Colonic mucosa (tissue), 4 donors: ENCODE data around the gene SPSB3. TPM values are rescaled to one million over a fixed set of nuclear protein-coding genes. Genes with fewer than 3 reads are reported as not detected.
A peak's percentile ranks its signal among the peaks of the same experiment; 100 is the strongest.

Source experiments
- DNase-seq: peaks from one replicate; pipeline ENCODE4 v3.0.0-alpha.2; 2020
- H3K27ac ChIP-seq: fragments of 200-600 bp; one replicate; pipeline ENCODE4 v1.8.0; 2021
- H3K27me3 ChIP-seq: fragments of 200-600 bp; one replicate; pipeline ENCODE4 v1.8.0; 2021
- H3K36me3 ChIP-seq: fragments of 200-600 bp; one replicate; pipeline ENCODE4 v1.8.0; 2021
- H3K4me1 ChIP-seq: fragments of 200-600 bp; one replicate; pipeline ENCODE4 v1.8.0; 2021; ENCODE audit warnings: mild to moderate bottlenecking
- H3K4me3 ChIP-seq: fragments of 200-600 bp; one replicate; pipeline ENCODE4 v1.8.0; 2021
- H3K9ac ChIP-seq, 2 donors: one replicate each; pipeline ENCODE4 v1.7.0; 2013; ENCODE audit warnings: control low read depth in 2 of 2, low read depth in 2 of 2, low read length in 2 of 2
- H3K9me3 ChIP-seq: fragments of 200-600 bp; one replicate; pipeline ENCODE4 v1.8.0; 2021
- CTCF ChIP-seq: fragments of 200-600 bp; IDR thresholded peaks from one replicate; pipeline ENCODE4 v1.8.0; 2022; ENCODE audit warnings: antibody characterized with exemption, mild to moderate bottlenecking
- intact Hi-C: fragments of 100-400 bp; cut with DNase I; formaldehyde crosslinking; loops from one replicate; pipeline ENCODE4 v1.14.1; 2022
- total RNA-seq, 2 donors: library from RNA; stranded (reverse); fragmentation: NEBNext Ultra II Directional in 1 of 2; extraction: Animal tissue kit (Norgen Biotek cat#: 25700) in 1 of 2; gene quantifications; one replicate each; pipeline ENCODE4 v1.2.1, GENCODE V29; 2021
- donor health status: healthy.
- donor health status: DM: no; HTN: no; CAD: no.
- donor health status: DM: no; HTN: no; CAD: no.

SPSB3 gene
- total RNA-seq, 2 donors from 2014 or later = 32.7 to 35.9 TPM

DNA sequence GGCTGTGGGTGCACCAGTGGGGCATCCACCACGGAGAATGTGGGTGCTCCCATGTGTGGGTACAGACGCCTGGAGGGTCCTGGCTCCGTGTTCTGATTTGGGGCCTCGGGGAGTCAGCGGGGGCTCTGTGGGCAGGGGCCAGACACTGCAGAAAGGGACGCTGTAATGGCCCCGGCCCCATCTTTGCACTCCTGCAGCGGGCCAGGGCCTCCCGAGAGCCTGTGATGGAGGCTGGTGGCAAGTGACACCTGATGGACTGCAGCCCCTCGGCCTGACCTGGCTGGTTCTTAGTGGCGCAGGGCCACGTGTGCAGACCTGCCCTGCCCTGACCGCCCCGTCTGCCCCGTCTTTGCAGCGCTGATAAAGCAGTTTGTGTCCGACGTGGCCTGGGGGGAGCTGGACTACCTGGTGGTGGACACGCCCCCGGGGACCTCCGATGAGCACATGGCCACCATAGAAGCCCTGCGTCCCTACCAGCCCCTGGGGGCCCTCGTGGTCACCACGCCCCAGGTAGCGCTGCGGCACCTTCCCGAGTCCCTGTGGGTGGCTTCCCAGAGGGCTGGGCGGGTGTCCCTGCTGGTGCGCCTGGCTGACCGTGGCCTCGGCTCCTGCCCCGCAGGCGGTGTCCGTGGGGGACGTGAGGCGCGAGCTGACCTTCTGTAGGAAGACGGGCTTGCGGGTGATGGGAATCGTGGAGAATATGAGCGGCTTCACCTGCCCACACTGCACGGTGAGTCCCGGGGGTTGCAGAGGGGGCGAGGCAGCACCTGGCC lies 5.1 kb upstream of the SPSB3 start:
- no peak overlapping the region for H3K4me3 ChIP-seq
- no peak for TF ChIP-seq CTCF
- H3K27me3 ChIP-seq = no peaks in the 10 kb centered on the region
- no peaks in the 10 kb centered on the region for H3K9me3 ChIP-seq
- H3K4me1 ChIP-seq = no peaks in the 10 kb centered on the region
- intact Hi-C loops = no loop called here
- H3K9ac ChIP-seq = no peak overlapping the region
- H3K36me3 ChIP-seq = no peaks in the 10 kb centered on the region
- peak; percentile 16 for DNase-seq
- H3K27ac ChIP-seq = no peak overlapping the region

- intact Hi-C loops = no loop called here
- H3K4me1 ChIP-seq = no peaks in the 10 kb centered on the region
- H3K36me3 ChIP-seq = no peaks in the 10 kb centered on the region
- no peak overlapping the region for H3K4me3 ChIP-seq
- H3K27ac ChIP-seq = no peak overlapping the region
- DNase-seq = no peak
- no peak overlapping the region for H3K9ac ChIP-seq
- no peak for TF ChIP-seq CTCF
- no peaks in the 10 kb centered on the region for H3K9me3 ChIP-seq
- no peaks in the 10 kb centered on the region for H3K27me3 ChIP-seq
These were observed 4.6 kb upstream of the SPSB3 start for GRCh38 chr16:1787056-1787321.

DNA sequence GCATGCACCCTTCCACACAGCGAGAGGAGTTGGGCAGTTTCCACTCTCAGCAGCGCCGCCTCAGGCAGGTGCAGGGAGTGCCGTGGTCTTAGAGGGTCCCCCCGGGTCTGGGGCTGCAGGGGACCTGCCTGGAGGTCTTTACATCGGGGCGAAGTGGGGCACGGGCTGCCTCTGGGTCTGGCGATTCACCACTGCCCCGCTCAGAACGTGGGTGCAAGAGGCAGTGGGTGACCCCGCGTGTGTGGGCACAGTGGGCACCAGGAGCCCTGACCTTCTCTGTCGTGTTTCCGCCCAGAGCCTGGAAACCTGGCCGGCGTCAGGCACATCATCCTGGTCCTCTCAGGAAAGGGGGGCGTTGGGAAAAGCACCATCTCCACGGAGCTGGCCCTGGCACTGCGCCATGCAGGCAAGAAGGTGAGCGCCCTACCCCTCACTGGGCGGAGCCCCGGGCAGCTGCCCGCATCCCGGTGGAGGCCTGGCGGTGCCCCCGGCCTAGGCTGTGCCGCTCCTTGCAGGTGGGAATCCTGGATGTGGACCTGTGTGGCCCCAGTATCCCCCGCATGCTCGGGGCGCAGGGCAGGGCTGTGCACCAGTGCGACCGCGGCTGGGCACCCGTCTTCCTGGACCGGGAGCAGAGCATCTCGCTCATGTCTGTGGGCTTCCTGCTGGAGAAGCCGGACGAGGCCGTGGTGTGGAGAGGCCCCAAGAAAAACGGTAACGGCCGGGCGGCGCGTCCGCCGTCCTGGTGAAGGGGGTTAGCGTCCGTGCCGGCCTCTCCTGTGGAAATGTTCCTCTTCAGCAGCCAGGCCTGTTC lies 4.1 kb upstream of the SPSB3 start:
- H3K27me3 ChIP-seq = no peaks in the 10 kb centered on the region
- no peaks in the 10 kb centered on the region for H3K9me3 ChIP-seq
- H3K4me1 ChIP-seq = peaks cover 2% of the 10 kb centered on the region
- TF ChIP-seq CTCF = no peak
- DNase-seq = peak; percentile 16
- no peak overlapping the region for H3K27ac ChIP-seq
- H3K4me3 ChIP-seq = no peak overlapping the region
- intact Hi-C loops = no loop called here
- no peak overlapping the region for H3K9ac ChIP-seq
- H3K36me3 ChIP-seq = no peaks in the 10 kb centered on the region

- H3K4me1 ChIP-seq = peaks cover 8% of the 10 kb centered on the region
- DNase-seq = no peak
- no peaks in the 10 kb centered on the region for H3K27me3 ChIP-seq
- no peak overlapping the region for H3K9ac ChIP-seq
- H3K36me3 ChIP-seq = no peaks in the 10 kb centered on the region
- TF ChIP-seq CTCF = no peak
- no peak overlapping the region for H3K4me3 ChIP-seq
- H3K9me3 ChIP-seq = no peaks in the 10 kb centered on the region
- no peak overlapping the region for H3K27ac ChIP-seq
- intact Hi-C loops = no loop called here
These were observed 3.4 kb upstream of the SPSB3 start for GRCh38 chr16:1785846-1786170.

GRCh38 chr16:1784977-1785845 lies 2.8 kb upstream of the SPSB3 start:
- Histone ChIP-seq H3K36me3 (no peaks in the 10 kb centered on the region), H3K4me1 (peaks cover 11% of the 10 kb centered on the region), H3K9me3 (no peaks in the 10 kb centered on the region), H3K4me3 (no peak overlapping the region), H3K27ac (no peak overlapping the region), H3K9ac (no peak overlapping the region), H3K27me3 (no peaks in the 10 kb centered on the region)
- DNase-seq = peak; percentile 17
- intact Hi-C loops = no loop called here
- no peak for TF ChIP-seq CTCF
